ENCODE results near the gene TMPRSS11B. TPM values are rescaled to one million over a fixed set of nuclear protein-coding genes. Genes with fewer than 3 reads are reported as not detected.

The TMPRSS11B gene, protein sequence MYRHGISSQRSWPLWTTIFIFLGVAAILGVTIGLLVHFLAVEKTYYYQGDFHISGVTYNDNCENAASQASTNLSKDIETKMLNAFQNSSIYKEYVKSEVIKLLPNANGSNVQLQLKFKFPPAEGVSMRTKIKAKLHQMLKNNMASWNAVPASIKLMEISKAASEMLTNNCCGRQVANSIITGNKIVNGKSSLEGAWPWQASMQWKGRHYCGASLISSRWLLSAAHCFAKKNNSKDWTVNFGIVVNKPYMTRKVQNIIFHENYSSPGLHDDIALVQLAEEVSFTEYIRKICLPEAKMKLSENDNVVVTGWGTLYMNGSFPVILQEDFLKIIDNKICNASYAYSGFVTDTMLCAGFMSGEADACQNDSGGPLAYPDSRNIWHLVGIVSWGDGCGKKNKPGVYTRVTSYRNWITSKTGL
- total RNA-seq = not detected in 2 replicates
- not detected in 2 replicates for polyA plus RNA-seq

DNA sequence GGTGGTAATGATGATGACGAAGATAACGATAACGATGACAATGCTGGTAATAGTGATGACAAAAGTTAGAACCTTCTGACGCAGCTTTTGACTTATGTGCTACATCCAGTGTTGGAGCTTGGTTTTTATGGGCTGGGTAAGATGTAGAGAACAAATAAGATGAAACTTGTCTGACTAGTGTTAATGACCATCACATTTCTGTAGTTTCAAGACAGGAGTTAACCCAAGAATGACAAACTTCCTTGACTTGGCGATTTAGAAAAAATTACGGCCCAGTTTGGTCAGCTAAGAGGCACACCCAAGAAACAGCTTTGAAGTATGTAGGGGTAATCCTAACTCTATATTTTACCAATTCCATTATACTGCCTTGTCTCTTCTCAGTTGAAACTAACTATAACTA, at the start of gene TMPRSS11B:
TSS of gene TMPRSS11B (minus strand) at position 101 of the 400 bp plus-strand sequence. CDS start 136 bp downstream, outside the sequence.
- H3K4me1 ChIP-seq (ENCODE audit: low read depth) = no peaks in the 10 kb centered on the region
- H3K27ac ChIP-seq = no peak within 1 kb of the TSS
- no peaks in the 10 kb centered on the region for H3K9me3 ChIP-seq (ENCODE audit: low read depth)
- H3K36me3 ChIP-seq = no peaks in the 10 kb centered on the region
- no peak within 1 kb of the TSS for H3K4me3 ChIP-seq
- no peaks in the 10 kb centered on the region for H3K27me3 ChIP-seq
- no peak for DNase-seq (ENCODE audit: low read depth in 1 of 2, low spot score in 1 of 2)
- TF ChIP-seq, protein P1, sequence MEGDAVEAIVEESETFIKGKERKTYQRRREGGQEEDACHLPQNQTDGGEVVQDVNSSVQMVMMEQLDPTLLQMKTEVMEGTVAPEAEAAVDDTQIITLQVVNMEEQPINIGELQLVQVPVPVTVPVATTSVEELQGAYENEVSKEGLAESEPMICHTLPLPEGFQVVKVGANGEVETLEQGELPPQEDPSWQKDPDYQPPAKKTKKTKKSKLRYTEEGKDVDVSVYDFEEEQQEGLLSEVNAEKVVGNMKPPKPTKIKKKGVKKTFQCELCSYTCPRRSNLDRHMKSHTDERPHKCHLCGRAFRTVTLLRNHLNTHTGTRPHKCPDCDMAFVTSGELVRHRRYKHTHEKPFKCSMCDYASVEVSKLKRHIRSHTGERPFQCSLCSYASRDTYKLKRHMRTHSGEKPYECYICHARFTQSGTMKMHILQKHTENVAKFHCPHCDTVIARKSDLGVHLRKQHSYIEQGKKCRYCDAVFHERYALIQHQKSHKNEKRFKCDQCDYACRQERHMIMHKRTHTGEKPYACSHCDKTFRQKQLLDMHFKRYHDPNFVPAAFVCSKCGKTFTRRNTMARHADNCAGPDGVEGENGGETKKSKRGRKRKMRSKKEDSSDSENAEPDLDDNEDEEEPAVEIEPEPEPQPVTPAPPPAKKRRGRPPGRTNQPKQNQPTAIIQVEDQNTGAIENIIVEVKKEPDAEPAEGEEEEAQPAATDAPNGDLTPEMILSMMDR (IDR thresholded peaks at IDR 0.05; ENCODE audit: low read depth, low read length) = no peak

DNA sequence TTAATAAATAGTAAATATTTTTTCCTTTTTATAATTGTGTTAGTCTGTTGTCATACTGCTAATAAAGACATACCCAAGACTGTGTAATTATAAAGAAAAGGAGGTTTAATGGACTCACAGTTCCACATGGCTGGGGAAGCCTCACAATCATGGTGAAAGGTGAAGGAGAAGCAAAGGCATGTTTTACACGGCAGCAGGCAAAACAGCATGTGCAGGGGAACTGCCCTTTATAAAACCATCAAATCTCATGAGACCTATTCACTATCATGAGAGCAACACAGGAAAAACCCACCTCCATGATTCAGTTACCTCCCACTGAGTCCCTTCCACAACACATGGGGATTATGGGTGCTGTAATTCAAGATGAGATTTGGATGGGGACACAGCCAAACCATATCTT, 45.8 kb upstream of the TMPRSS11B start:
- TF ChIP-seq, protein P1 (IDR thresholded peaks at IDR 0.05; ENCODE audit: low read depth, low read length) = no peak
- no peaks in the 10 kb centered on the region for H3K27me3 ChIP-seq
- no peak overlapping the region for H3K4me3 ChIP-seq
- H3K27ac ChIP-seq = no peak overlapping the region
- H3K36me3 ChIP-seq = no peaks in the 10 kb centered on the region
- no peaks in the 10 kb centered on the region for H3K9me3 ChIP-seq (ENCODE audit: low read depth)
- no peak for DNase-seq (ENCODE audit: low read depth in 1 of 2, low spot score in 1 of 2)
- no peaks in the 10 kb centered on the region for H3K4me1 ChIP-seq (ENCODE audit: low read depth)

DNA sequence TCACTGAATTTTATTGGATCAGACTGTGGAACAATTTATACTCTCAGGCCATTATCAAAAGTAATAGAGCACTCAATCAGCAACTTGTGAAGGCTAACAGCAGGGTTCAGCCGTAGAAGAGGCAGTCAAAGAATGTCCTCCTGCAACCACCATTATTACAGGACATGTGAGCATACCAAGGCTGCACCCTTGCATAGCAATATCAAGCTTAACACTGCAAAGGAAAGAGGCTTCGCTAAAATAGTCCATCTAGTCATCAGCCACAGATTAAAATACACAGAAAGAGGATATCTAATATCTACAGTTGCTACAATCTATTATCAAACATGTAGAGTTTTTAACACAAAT, 42.9 kb upstream of the TMPRSS11B start:
- no peaks in the 10 kb centered on the region for H3K36me3 ChIP-seq
- H3K9me3 ChIP-seq (ENCODE audit: low read depth) = no peaks in the 10 kb centered on the region
- H3K4me3 ChIP-seq = no peak overlapping the region
- H3K27ac ChIP-seq = no peak overlapping the region
- no peak for DNase-seq (ENCODE audit: low read depth in 1 of 2, low spot score in 1 of 2)
- no peaks in the 10 kb centered on the region for H3K4me1 ChIP-seq (ENCODE audit: low read depth)
- TF ChIP-seq, protein P1 (IDR thresholded peaks at IDR 0.05; ENCODE audit: low read depth, low read length) = no peak
- H3K27me3 ChIP-seq = no peaks in the 10 kb centered on the region

DNA sequence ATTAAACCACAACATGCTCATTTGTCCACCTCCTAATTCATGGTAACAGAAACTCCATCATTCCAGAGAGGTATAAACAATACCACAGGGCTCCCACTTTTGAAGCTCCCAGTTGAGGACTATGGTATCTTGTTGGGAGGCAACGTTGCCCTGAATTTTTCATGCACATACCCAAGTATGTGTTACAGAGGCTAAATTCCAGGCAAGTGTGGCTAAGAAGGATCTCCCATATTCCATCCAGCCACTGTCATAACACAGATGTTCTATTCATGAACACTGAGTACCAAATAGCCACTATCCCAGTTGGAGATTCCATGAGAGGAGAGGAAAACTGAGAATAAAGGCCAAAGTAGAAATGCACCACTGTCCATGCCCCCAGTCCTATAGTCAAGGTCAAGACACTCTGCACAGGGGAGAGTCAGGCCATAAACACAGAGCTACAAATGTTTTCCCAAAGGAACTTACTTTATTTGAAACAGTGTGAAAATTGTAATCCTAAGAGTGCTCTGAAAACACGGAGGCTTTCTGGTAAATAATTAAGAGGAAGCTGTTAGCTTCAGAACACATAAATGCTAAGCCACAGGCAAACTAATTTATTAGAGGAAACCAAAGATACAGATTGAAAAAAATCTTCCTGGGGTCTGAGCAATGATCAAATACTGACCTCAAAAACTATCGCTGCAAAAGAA, 42.4 kb upstream of the TMPRSS11B start:
- H3K9me3 ChIP-seq (ENCODE audit: low read depth) = no peaks in the 10 kb centered on the region
- no peak overlapping the region for H3K4me3 ChIP-seq
- TF ChIP-seq, protein P1 (IDR thresholded peaks at IDR 0.05; ENCODE audit: low read depth, low read length) = no peak
- H3K36me3 ChIP-seq = no peaks in the 10 kb centered on the region
- H3K4me1 ChIP-seq (ENCODE audit: low read depth) = no peaks in the 10 kb centered on the region
- H3K27me3 ChIP-seq = no peaks in the 10 kb centered on the region
- DNase-seq (ENCODE audit: low read depth in 1 of 2, low spot score in 1 of 2) = no peak
- H3K27ac ChIP-seq = no peak overlapping the region

DNA sequence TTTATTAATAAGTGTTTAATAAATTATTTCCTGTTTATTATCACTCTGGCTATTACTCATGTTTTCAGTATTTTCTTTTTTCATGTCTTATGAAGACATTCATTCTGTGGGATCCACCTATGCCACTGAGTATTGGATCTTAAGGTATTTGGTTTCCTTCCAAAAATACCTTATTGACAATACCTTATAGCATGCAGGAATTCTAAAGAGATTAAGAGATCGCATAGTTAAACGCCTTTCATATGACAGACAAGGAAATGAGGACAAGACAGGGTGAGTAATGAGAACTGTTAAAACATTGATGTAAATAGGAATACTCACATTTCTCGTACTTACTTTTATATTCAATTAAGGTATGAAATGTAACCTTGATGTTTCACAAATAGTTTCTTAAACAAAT, 38.2 kb upstream of the TMPRSS11B start:
- no peak overlapping the region for H3K27ac ChIP-seq
- TF ChIP-seq, protein P1 (IDR thresholded peaks at IDR 0.05; ENCODE audit: low read depth, low read length) = no peak
- H3K4me3 ChIP-seq = no peak overlapping the region
- H3K36me3 ChIP-seq = no peaks in the 10 kb centered on the region
- no peaks in the 10 kb centered on the region for H3K27me3 ChIP-seq
- DNase-seq (ENCODE audit: low read depth in 1 of 2, low spot score in 1 of 2) = no peak
- H3K9me3 ChIP-seq (ENCODE audit: low read depth) = no peaks in the 10 kb centered on the region
- no peaks in the 10 kb centered on the region for H3K4me1 ChIP-seq (ENCODE audit: low read depth)

Measured in cardiac muscle cell (in vitro differentiated cells and primary cell).